NCI-H128 (cell line): ENCODE data around the gene ZCCHC3.
A peak's percentile ranks its signal among the peaks of the same experiment; 100 is the strongest.

Experiments used
- DNase-seq: peaks from one replicate; lab custom pipeline; 2025; ENCODE audit not compliant: unreplicated experiment; lab: John Stamatoyannopoulos, UW

The ZCCHC3 gene

DNA sequence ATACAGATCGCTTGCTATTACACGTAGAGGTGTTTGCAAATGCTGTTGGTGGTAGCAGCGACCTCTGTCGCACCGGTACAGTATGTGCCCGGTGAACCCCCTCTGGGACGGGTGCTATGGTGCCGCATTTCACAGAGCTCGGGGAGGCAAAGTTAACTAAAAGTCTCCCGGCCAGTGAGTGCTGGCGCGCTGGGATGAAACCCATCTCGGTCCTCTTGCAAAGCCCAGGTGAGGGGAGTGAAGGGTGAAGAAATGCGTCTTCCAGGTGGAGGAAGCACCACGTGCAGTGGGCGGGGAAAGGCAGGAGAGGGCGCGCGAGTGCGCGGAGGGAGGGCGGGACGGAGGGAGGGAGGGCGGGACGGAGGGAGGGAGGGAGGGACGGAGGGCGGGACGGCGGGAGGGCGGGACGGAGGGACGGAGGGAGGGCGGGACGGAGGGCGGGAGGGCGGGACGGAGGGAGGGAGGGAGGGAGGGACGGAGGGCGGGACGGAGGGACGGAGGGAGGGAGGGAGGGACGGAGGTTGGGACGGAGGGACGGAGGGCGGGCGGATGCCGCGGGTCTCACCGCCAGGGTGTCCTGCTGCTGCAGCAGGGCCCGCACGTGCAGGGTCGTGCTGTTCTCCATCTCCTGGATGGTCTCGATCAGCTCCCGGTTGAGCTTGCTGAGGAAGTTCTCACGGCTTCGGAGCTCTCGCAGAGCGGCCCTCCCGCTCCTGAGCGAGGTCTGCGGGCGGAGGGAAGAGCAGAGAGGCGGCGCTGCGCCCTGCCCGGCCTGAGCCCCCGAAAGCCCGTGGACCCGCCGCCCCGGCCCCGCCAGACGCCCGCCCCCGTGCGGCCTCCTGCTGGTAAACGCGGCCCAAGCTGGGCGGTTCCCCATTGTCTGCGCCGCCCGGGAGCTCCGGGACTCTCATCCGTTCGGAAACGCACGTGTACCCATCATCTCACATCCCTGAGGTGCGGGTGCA is 18.5 kb upstream of the ZCCHC3 start:
- DNase-seq: no peak

DNA sequence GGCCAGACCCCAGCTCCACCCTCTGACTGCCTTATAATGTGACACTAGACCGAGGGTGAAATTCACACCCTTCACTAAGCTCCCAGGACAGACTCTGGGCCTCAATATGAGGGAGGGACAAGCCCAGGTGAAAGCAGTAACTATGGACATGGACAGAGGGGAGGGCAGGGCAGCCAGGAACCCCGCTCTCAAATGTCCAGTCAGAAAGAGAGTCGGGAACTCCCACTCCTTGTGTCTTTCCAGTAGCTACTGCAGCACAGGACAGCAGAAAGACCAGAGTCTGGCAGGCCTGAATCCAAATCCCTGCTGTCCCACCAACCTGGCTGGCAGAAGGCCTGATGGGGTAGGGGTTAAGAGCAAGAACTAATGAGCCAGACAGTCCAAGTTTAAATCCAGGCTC is 13.2 kb upstream of the ZCCHC3 start:
- DNase-seq: no peak

DNA sequence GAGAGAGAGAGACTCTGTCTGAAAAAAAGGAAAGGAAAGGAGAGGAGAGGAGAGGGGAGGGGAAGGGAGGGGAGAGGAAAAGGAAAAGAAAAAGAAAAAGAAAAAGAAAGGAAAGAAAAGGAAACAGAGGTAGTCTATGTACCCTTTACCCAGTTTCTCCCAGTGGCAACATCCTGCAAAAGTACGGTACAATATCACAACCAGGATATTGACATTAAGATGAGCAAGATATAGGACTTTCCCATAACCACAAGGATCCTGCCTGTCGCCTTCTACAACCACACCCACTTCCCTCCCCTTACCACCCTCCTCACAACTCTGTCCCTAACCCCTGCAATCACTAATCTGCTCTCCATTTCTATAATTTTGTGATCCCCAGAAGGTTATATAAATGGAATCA is 10.9 kb upstream of the ZCCHC3 start:
- no peak for DNase-seq

DNA sequence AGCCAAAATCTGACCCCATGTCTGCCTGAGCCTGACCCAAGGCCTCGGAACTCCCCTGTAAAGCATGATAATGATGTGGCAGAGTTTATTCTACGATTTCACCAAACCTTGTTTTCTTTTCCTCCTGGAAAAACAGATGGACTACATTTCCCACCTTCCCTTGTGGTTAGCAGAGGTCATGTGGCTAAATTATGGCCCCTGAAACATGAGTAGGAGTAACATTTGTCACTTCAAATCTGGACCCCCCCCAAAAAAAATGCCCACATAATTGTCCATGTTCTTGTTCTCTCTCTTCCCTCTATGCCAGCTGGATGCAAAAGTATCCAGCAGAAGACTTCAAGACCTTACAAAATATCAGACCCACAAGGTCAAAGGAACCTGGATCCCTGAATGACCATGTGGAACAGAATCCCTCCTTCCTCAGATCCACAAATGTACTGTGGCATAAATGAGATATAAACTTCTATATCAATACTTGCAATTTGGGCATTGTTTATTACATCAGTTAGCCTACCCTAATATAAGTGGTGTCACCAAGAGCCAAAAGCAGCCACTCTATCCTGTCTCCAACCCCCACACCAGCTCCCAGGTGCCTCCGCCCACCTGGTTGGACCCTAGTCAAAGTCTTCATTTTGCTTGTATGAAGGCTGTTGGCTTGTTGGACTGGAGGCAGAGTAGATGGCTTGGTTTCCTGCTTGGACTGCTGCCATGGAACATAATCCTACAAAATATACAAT is 8.2 kb upstream of the ZCCHC3 start:
- no peak for DNase-seq

DNA sequence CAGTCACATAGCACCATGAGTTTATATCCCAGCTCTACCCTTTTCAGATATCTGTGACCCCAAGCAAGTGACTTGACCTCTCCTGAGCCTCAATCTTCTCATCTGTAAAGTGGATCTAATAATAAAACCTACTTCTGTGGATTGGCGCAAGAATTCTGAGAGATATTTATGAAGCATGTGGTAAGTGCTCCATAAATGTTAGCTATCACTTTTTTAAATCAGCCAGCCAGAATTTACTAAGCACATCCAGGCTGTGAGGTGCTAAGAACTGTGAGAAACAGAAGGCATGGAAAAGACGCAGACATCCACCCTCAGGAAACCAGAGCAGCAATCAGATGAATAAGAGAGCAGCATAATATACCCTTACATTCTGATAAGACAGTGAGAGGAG is 7.7 kb upstream of the ZCCHC3 start:
- no peak for DNase-seq

DNA sequence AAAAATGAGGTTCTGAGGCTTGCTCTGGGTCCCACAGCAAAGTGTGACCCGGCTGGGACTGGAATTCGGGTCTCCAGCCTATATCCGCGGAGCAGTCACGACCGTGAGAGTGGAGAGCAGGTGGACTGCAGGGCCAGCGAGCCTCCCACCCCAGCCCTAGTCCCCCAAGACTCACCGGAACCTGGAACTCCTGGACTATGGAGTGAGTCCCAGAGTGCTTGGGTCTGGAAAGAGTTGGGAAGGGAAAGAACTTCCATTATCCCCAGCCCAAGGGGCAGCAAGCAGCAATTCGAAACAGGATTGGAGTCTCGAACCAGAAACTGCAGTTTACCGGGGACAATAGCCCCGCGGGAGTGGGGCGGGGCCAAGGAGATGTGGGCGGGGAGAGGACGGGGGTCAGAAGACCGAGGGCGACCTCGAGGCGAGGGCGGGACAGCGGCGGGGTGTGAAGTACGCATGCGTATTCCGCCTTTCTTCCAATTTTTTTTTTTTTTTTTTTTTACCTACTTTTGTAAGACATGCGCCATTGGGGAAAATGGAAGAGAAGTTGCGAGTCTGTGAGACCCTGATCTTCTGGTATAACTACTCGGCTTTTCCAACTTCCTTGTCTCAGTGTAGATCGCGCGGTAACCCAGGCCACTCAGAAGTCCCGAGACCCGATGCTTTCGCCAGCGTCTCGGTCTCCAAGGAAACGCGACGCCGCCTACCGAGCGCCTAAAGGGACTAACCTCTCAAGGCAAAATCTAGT is 7.1 kb upstream of the ZCCHC3 start, which contains the start of gene C20orf96:
TSS of gene C20orf96 (minus strand) at position 667 of the 748 bp plus-strand sequence. CDS start at position 527, 140 bp downstream.
- DNase-seq: peak; percentile 77

DNA sequence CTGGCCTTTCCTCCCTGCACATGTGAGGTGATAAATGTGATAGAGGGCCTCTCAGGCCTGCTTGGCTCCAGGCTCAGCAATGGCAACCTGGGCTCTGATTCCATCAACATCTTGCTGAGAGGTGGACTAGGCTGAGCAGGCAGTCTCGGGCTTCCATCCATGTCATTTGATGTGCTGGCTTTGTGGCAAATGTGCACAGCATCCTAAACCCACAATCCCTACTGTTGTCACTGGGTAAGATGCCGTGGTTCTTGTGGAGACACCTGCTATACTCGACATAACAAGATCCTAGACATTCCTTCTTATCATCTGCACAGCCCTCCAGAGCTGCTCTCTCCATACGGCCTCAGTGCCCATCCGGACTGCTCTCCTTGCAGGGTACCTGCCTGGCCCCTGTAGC is 2.8 kb upstream of the ZCCHC3 start:
- no peak for DNase-seq

DNA sequence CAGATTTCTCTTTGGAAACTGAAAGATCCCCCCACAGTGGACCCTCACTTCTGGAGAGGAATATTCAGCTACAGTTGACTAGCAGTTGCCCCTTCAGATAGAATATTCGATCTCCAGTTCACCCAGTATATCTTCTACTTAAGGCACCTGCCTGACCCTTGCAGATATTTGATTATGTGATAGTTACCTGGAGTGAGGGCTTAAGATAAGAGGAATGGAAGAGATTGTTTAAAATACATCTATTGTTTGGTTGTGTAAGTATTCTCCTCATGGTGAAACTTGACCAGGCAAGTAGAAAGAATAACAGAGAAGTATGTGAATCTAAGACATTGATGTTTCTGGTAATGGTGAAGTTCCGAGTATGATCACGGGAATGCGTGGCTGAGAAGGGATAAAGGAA is 1.6 kb upstream of the ZCCHC3 start:
- DNase-seq: no peak

DNA sequence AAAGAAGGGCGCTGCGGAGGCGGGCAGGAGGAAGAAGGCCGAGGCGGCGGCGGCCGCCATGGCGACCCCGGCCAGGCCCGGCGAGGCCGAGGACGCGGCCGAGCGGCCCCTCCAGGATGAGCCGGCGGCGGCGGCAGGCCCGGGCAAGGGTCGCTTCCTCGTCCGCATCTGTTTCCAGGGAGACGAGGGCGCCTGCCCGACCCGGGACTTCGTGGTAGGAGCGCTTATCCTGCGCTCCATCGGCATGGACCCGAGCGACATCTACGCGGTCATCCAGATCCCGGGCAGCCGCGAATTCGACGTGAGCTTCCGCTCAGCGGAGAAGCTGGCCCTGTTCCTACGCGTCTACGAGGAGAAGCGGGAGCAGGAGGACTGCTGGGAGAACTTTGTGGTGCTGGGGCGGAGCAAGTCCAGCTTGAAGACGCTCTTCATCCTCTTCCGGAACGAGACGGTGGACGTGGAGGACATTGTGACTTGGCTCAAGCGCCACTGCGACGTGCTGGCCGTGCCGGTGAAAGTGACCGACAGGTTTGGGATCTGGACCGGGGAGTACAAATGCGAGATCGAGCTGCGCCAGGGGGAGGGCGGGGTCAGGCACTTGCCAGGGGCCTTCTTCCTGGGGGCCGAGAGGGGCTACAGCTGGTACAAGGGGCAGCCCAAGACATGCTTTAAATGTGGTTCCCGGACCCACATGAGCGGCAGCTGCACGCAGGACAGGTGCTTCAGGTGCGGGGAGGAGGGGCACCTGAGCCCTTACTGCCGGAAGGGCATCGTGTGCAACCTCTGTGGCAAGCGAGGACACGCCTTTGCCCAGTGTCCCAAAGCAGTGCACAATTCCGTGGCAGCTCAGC is 780 bp downstream of the ZCCHC3 start:
- DNase-seq: no peak

DNA sequence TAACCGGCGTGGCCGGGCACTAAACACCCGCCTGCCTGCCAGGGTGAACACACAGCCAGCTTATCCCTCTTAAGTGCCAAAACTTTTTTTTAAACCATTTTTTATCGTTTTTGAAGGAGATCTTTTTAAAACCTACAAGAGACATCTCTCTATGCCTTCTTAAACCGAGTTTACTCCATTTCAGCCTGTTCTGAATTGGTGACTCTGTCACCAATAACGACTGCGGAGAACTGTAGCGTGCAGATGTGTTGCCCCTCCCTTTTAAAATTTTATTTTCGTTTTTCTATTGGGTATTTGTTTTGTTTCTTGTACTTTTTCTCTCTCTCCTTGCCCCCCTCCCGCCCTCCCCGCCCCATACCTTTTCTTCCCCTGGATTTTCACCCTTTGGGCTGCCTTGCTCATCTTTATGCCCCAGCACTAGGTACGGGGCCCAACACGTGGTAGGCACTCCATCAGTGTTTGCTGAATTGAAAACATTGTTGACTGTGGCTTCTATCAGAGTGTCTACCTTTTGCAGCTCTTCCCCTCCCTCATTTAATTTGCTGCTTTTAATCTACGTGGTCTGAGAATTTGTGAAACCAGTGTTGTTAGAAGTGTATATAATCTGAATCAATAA is 1.5 kb downstream of the ZCCHC3 start:
- no peak for DNase-seq

DNA sequence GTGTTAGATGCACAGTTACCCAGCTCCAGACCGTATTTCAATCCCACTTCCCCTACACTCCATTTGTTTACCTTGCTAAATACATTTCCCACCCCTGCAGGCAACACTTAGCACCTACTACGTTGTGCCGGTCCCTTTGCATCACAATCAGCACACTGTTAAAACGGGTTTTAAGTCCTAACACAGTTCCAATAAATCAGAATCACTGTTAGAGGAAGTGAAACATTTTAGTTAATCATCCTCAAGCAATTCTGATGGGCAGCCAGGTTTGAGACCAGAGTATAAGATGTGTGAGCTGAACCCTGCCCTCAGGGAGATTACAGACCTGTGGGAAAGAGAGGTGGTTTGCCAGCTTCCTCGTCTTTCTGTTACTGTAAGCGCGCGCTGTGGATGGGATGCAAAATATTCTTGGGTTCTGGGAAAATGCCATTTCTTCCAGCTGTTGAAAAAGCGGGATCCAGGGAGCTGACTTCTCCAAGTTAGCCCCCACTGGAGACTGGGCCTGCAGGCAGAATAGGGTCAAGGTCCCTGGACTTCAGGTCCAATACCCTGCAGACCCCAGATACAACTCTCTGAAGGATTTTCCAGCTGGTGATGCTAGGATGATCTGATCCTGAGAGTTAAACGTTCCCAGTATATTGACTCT is 3.1 kb downstream of the ZCCHC3 start:
- DNase-seq: no peak

DNA sequence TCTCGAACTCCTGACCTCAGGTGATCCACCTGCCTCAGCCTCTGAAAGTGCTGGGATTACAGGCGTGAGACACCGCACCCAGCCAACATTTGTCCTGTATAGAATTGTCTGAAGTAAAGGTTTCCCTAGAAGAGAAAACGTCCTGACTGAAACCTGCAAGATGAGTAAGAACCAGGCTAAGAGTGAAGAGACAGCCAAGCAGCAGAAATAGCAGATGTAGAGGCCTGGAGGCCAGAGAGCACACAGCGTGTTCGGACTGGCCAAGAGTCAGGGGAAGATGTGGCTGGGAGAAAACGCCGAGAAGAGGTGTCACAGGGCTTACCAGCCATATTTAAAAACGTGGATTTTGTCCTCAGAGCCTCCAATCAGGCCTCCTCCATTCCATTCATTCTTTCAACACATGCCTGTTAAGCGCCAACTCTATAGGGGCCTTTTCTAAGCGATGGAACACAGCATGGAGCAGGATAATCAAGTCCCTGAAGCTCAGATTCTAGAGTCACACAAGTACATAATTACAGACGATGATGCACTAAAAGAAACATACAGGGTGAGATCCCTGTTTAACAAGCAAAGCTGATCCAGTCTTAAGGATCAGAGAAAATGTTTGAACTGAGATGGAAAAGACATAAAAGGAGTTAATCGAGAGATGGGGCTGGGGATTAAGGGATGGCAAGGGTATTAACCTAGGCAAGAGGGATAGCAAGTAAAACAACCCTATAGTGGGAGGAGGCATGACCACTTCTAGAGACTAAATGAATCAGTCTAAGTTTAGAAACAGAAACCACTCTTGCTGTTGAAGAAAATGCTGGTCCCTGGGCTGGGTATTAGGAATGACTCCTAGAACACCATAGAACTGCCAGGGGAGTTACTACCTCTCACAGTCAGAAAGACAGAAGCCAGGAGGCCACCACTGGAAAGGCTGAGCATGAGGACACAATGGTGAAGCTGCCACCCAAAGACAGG is 4.8 kb downstream of the ZCCHC3 start:
- no peak for DNase-seq

DNA sequence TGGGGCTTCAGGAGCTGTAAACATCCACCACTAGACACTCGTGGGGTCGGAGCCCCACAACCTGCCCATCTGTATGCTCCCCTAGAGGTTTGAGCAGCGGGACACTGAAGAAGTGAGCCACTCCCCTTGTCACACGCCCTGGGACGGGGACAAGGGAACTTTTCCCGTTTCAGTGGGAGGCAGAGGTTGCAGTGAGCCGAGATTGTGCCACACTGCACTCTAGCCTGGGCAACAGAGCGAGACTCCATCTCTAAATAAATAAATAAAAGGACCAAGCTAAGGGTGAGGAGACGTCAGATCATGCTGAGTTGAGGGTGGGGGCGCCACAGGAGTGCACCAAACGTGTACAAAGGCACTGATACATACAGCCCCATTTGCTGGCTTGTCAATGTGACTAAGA is 8.4 kb downstream of the ZCCHC3 start:
- DNase-seq: no peak

DNA sequence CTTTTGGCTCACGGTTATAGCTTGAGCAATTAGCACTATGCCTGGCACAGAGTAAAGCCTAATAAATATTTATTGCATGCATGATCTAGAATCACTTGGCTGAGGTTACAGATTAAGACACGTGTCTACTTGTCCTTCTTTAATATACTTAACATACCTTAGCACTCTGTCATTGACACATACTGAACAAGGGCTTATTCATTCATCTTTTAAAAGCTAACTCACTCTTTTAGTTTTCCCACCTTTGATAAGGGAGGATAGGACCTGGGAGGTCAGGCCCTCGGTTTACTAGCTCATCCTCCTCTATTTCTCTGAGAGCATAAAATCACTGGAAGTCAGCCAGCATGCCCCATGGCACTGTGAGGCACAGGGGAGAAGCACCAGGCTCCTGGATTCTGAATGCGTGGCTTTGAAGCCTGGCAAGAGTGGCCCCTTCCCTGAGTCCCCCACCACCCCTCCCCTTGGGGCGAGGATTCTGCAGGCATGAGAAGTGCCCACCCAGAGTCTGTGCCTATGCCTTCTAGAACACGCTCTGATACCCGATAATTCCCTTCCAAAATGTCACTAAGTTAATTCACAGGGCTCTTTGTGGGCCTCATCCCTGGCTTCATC is 11.2 kb downstream of the ZCCHC3 start:
- DNase-seq: no peak

DNA sequence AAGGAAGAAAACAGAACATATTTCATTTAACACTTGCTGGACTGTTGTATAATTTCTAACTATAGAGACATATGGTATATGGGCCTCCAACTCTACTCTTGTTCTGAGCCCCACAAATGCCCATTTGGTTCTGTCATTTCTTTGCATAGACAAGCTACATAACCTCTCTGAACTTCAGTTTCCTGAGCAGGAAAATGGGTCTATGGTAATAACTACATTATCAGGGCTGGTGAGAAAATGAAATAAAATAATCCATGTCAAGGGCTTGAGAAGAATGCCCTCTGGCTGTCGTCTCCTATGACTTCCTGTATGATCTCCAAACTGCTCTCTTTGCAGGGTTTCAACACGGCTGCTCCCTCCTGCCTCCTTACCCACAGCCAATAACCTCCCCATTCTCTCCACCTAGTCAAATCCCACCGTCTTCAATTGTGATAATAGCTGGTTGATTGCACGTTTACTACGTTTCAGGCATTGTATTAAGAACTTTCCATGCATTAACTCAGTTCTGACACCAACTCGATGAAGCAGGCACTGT is 12.0 kb downstream of the ZCCHC3 start:
- no peak for DNase-seq

DNA sequence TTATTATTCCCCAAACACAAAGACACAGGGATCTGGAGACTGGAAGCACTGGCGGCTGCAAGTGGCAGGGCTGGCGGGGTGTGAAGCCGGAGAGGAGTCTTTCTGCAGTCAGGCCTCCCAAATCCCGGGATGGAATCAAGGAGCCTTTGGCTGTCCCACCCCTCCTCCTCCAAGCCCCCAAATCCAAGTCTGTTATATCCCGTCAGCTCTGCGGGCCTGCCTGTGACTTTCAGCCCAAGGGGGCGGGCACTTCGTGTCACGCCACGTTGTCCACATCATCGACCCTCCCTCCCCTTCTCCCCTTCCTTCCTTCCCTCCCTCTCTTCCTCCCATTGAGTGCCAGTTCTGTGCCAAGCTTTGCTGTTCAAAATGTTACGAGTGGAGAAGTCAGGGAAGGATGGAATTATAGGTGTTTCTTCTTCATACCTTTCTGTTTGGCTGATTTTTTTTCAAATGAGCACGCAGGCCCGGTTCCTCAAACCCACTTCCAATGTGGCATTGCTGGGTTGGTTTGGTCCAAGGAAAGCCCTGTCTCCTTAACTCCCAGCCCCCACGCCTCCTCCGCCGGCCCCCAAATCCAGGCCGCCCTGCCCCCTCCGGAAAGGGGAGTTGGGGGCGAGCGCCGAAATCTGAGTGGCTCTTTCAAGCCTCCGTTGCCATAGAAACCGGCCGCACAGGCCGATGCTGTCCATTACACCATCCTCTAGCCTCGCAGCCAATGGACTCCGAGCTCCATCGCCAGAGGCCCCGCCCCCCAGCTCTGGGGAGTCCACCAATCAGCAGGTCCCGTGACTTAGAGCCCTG is 12.7 kb downstream of the ZCCHC3 start:
- peak; percentile 99 for DNase-seq

DNA sequence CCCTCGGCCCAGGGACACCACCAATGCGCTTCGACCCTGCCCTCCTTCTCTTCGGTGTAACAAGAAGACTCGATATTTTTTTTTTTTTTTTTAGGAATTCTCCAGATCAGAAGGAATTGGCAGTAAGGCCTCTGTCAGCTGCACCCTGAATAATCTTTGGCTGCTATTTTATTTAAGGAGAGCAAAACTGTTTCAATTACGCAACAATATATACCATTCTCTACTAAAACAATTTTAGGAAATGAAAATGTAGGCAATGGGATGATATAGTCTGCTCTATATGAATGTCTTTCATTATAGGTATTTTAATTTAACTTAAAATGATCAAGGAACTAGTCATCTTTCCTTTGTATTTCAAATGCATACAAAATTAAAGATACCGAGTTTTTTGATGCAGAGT is 13.3 kb downstream of the ZCCHC3 start:
- DNase-seq: no peak
